ENCODE data around the gene ZNF302. TPM values are rescaled to one million over a fixed set of nuclear protein-coding genes. Genes with fewer than 3 reads are reported as not detected.

The ZNF302 gene
- total RNA-seq = 6.2 and 15.9 TPM in 2 replicates

GRCh38 chr19:34677386-34678084 is at the start of gene ZNF302:
Gene ZNF302 (plus strand): TSS chr19:34677678. CDS start chr19:34678805, 1,127 bp downstream.

GRCh38 chr19:34676697-34677385 is 637 bp upstream of the ZNF302 start, which contains the start of gene SCGB2B2:
Gene SCGB2B2 (minus strand): TSS chr19:34677159. CDS start chr19:34594563, 82,596 bp downstream.

GRCh38 chr19:34733746-34734536 is 56.5 kb downstream of the ZNF302 start, which contains the start of gene ZNF181:
Gene ZNF181 (plus strand): TSS chr19:34734243. CDS start chr19:34735038, 795 bp downstream.

Other genes with a start within 250 kb of the ZNF302 start
- 200 and 229 TPM in 2 replicates for gene UBA2, start 249.3 kb upstream of the ZNF302 start, total RNA-seq
- 20.2 and 35.2 TPM in 2 replicates for gene WTIP, start 195.9 kb upstream of the ZNF302 start, total RNA-seq
- gene SCGB2B2, start 519 bp upstream of the ZNF302 start, total RNA-seq = under 0.01 and 0.21 TPM in 2 replicates
- 13.3 and 16.6 TPM in 2 replicates for gene ZNF181, start 56.6 kb downstream of the ZNF302 start, total RNA-seq
- 1.7 and 2.8 TPM in 2 replicates for gene ZNF599, start 95.5 kb downstream of the ZNF302 start, total RNA-seq
- 2.7 and 4.6 TPM in 2 replicates for gene ZNF30, start 249.2 kb downstream of the ZNF302 start, total RNA-seq

All from nasal cavity respiratory epithelium epithelial cell of viscerocranial mucosa (primary cell).